NCI-H2171 treated with DMSO at 0.1 percent for 48 hours (cell line): ENCODE data around the gene UBN2.
"Not testable (repeated sequence)": the region's sequence is repeated elsewhere in the genome, so short reads cannot be mapped to it uniquely, and the experiment has no call there.

ENCODE experiments used
- DNase-seq: peaks from one replicate; lab custom pipeline; 2025; lab: John Stamatoyannopoulos, UW

The UBN2 gene

GRCh38 chr7:139294951-139295575 is 64.0 kb downstream of the UBN2 start:
- DNase-seq: no peak

- no peak for DNase-seq
Observed at GRCh38 chr7:139297795-139298194, 66.8 kb downstream of the UBN2 start.

DNA sequence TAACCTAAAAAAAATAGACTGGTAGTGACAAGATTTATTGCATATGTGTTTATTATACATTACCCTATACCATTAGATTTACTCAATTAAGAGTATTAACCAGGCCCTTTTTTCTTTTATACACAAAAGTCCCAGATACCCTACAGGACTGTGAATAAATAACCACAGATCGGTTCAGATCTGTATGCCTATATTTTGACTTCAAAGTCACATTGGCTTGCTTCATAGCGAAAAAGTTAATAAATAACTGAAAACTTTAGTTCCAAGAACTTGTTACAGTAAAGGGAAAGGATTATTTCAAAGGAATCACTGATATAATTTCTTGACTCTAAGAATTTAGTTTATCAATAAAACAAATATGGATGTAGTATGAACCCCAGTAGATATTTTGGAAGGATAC is 68.3 kb downstream of the UBN2 start:
- DNase-seq: no peak

- DNase-seq: no peak
Observed at GRCh38 chr7:139300390-139300789, 69.4 kb downstream of the UBN2 start.

GRCh38 chr7:139304517-139304916 is 73.5 kb downstream of the UBN2 start:
- no peak for DNase-seq

- no peak for DNase-seq
Observed at GRCh38 chr7:139317939-139318505, 87.0 kb downstream of the UBN2 start.

- DNase-seq: no peak
Observed at GRCh38 chr7:139321071-139321745, 90.2 kb downstream of the UBN2 start.

- not testable (repeated sequence) for DNase-seq
Observed at GRCh38 chr7:139324709-139325108, 93.7 kb downstream of the UBN2 start.

DNA sequence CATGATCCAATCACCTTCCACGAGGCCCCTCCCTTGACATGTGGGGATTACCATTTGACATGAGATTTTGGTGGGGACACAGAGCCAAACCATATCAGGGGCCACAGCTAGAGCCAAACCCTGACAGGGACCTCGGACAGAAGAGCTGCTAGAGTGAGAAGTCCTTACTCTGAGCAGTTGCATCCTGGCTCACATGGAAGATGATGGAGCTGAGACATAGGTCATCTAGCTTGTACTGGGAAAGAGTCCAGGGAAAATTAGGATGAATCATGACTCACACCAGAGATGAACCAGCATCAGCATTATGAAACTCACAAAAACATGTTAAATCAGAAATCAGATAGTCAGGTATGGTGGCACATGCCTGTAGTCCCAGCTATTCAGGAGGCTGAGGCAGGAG is 97.3 kb downstream of the UBN2 start:
- DNase-seq: no peak

DNA sequence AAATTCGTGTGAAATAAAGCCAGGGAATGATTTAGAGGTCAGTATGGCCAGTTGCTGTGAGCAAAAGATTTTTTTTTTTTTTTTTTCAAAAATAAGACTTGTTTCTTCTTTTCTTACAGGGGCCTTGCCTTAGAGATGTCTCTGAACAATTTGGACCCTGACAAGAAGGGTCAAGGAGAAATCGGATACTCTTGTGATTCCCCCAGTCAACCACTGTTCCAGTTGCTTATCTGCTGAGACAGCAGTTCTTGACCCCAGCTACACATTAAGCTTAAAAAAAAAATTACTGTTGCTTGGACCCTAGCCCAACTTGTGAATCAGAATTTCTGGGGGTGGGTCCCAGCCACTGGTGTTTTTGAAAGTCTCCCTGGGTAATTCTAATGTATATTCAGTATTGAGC is 98.1 kb downstream of the UBN2 start:
- no peak for DNase-seq

- DNase-seq: no peak
Observed at GRCh38 chr7:139330333-139331030, 99.4 kb downstream of the UBN2 start.

DNA sequence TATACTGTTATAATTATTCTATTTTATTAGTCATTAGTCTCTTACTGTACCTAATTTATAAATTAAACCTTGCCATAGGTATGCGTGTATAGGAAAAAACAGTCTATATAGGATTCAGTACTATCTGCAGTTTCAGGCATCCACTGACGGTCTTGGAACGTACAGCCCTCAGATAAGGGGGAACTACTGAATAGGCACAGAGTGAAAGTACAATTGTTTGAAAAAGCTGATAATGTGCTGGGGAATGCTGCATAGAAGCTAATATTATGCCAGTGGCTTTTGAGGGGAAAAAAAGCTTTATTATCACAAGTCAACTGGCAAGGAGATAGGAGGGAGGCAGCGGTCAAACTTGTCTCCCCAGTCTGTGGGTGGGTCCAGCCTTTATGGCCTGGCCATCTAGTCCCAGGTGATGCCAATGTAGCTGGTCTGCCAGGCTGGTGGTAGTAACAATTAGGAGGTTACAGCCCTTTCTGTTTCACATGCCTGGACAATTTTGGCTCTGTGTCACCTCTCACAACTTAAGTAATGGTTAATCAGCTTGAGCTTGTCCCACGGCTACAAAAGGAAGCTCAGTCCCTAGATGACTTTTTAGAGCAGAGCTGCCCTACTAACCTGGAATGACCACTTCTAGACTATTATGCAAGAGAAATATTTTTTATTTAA is 101.8 kb downstream of the UBN2 start:
- DNase-seq: no peak

GRCh38 chr7:139333443-139333842 is 102.4 kb downstream of the UBN2 start:
- not testable (repeated sequence) for DNase-seq

- no peak for DNase-seq
Observed at GRCh38 chr7:139334399-139335150, 103.5 kb downstream of the UBN2 start.

- no peak for DNase-seq
Observed at GRCh38 chr7:139339025-139339424, 108.0 kb downstream of the UBN2 start.

- DNase-seq: no peak
Observed at GRCh38 chr7:139339698-139340036, 108.6 kb downstream of the UBN2 start.

GRCh38 chr7:139340037-139340807 is 109.2 kb downstream of the UBN2 start:
- DNase-seq: peak; percentile 100

DNA sequence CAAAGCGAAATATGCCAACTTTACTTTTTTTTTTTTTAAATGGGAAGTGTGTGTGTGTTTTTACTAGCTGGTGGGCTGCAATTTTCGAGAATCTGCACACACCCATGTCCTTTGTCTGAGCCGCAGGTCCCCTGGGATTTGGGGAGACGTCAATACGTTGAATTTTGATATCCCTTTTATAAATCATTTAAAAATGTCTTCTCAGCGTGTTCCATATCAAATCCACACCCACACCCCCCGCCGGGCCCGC is 109.7 kb downstream of the UBN2 start:
- DNase-seq: no peak

DNA sequence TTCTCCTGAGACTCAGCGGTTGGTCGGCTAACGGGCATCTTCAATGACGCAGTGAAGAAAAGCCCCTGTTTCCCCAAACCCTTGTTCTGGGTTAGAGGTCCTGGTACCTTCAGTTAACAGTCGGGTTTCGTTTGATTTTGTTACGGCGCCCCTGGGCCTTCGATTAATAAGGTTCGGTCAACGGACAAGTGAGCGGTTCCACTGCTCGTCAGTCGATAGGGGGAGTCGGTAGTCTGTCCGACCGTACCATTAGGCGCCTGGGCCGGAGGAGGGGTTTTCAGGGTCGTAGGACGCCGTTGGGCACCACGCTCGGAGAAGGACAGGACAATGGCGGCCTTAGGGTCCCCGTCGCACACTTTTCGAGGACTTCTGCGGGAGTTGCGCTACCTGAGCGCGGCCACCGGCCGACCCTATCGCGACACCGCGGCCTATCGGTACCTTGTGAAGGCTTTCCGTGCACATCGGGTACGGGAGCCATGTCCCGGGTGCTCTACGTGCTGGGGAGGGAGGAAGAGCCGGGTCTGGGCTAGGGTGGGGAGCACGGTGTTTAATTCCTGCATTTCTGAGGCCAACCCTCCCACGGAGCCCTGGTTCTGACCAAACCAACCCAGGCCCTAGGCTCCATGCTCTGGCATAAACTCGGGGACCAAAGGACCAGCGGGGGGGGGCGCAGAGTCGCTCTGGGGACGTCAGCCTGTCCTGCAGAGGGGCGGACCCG is 110.2 kb downstream of the UBN2 start, which contains the start of gene FMC1:
TSS of gene FMC1 (plus strand) at position 280 of the 718 bp plus-strand sequence. CDS start at position 328, 48 bp downstream.
- DNase-seq: peak; percentile 94

- DNase-seq: no peak
Observed at GRCh38 chr7:139341776-139342226, 110.8 kb downstream of the UBN2 start.
